Mammary epithelial cell (primary cell): Measurements from ENCODE around the gene H3-3A.

ENCODE experiments used
- EZH2 ChIP-seq: IDR thresholded peaks from 2 replicates; pipeline ENCODE4 v1.6.1; 2012; ENCODE audit warnings: low read length, inconsistent platforms, borderline replicate concordance
- TF ChIP-seq, protein P1 (sequence below), 2 donors: IDR thresholded peaks in 1 of 2; conservative IDR thresholded peaks in 1 of 2; 2 replicates each; pipeline ENCODE4 v1.5.1; 2011 to 2012; ENCODE audit warnings: inconsistent platforms in 2 of 2, low read length in 2 of 2, mild to moderate bottlenecking in 2 of 2, control low read depth in 1 of 2, low read depth in 1 of 2; ENCODE audit not compliant: insufficient read depth in 1 of 2; ENCODE audit errors: extremely low read depth in 1 of 2

DNA sequence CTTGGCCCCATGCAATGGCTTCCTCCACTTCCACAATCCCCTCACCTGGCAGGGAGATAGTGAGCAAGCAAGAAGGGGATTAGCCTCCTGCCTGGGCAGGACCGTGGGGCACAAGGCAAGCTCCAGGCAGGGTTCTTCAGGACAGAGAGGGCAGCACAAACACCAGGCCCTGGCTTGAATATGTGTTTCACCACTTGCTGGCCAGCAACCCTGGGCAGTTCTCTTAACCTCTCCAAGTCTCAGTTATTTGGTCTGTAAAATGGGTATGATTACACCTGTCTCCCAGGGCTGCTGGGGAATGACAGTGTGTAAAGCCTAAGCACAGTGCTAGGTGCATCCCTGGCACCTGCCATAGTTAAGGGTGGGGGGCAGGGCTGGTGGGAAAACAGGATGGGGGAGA lies 31.9 kb downstream of the H3-3A start:
- TF ChIP-seq, protein P1, sequence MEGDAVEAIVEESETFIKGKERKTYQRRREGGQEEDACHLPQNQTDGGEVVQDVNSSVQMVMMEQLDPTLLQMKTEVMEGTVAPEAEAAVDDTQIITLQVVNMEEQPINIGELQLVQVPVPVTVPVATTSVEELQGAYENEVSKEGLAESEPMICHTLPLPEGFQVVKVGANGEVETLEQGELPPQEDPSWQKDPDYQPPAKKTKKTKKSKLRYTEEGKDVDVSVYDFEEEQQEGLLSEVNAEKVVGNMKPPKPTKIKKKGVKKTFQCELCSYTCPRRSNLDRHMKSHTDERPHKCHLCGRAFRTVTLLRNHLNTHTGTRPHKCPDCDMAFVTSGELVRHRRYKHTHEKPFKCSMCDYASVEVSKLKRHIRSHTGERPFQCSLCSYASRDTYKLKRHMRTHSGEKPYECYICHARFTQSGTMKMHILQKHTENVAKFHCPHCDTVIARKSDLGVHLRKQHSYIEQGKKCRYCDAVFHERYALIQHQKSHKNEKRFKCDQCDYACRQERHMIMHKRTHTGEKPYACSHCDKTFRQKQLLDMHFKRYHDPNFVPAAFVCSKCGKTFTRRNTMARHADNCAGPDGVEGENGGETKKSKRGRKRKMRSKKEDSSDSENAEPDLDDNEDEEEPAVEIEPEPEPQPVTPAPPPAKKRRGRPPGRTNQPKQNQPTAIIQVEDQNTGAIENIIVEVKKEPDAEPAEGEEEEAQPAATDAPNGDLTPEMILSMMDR (conservative IDR thresholded peaks at IDR 0.05 in 1 of 2, IDR thresholded peaks at IDR 0.05 in 1 of 2; ENCODE audit: extremely low read depth in 1 of 2, insufficient read depth in 1 of 2, low read depth in 1 of 2, low read length in 2 of 2): no peak
- no peak for TF ChIP-seq EZH2
